WTC11 (cell line): ENCODE results near the gene UGT1A5. TPM values are rescaled to one million over a fixed set of nuclear protein-coding genes. Genes with fewer than 3 reads are reported as not detected.

Source experiments
- ATAC-seq: fragments of 200-7000 bp; cut with Tn5 transposase; 2 replicates; pipeline ENCODE4 v1.10.0; 2021; ENCODE audit warnings: mild to moderate bottlenecking, moderate library complexity
- CTCF ChIA-PET: fragments of 300-600 bp; sonication (Branson Sonifier 250); formaldehyde crosslinking; loops from one replicate; lab custom pipeline; 2021; ENCODE audit warnings: antibody characterized with exemption; lab: Charles Lee
- POLR2A ChIA-PET: fragments of 350-600 bp; sonication (Branson Sonifier 250); formaldehyde crosslinking; loops from one replicate; lab custom pipeline; 2021; ENCODE audit warnings: antibody characterized with exemption; lab: Charles Lee
- DNase-seq: peaks from one replicate; pipeline ENCODE4 v3.0.0; 2021; ENCODE audit warnings: low spot score
- H3K27ac Mint-ChIP-seq: 2 replicates; pipeline ENCODE4 v1.8.0; 2021; ENCODE audit warnings: mixed read lengths
- H3K27me3 Mint-ChIP-seq: 2 replicates; pipeline ENCODE4 v1.8.0; 2021; ENCODE audit warnings: low read depth, mild to moderate bottlenecking, moderate library complexity, mixed read lengths
- H3K36me3 Mint-ChIP-seq: 2 replicates; pipeline ENCODE4 v1.8.0; 2021; ENCODE audit warnings: mixed read lengths
- H3K4me1 Mint-ChIP-seq: 2 replicates; pipeline ENCODE4 v1.8.0; 2022; ENCODE audit warnings: mixed read lengths
- H3K4me3 Mint-ChIP-seq: 2 replicates; pipeline ENCODE4 v1.8.0; 2021; ENCODE audit warnings: mild to moderate bottlenecking, moderate library complexity, mixed read lengths
- H3K9me3 Mint-ChIP-seq: 2 replicates; pipeline ENCODE4 v1.8.0; 2021; ENCODE audit warnings: mixed read lengths
- ARID4B ChIP-seq: sonication (generic); formaldehyde crosslinking; IDR thresholded peaks from 2 replicates; pipeline ENCODE4 v1.8.0; 2023; ENCODE audit warnings: missing genetic modification reagents, mild to moderate bottlenecking, borderline replicate concordance
- ATF1 ChIP-seq: sonication (generic); formaldehyde crosslinking; IDR thresholded peaks from 2 replicates; pipeline ENCODE4 v1.8.1; 2023; ENCODE audit warnings: mild to moderate bottlenecking, moderate library complexity, missing genetic modification reagents
- ATF2 ChIP-seq: sonication (generic); formaldehyde crosslinking; IDR thresholded peaks from 2 replicates; pipeline ENCODE4 v1.8.1; 2022; ENCODE audit warnings: low read depth, missing genetic modification reagents, borderline replicate concordance
- CREM ChIP-seq: sonication (generic); formaldehyde crosslinking; IDR thresholded peaks from 2 replicates; pipeline ENCODE4 v1.8.1; 2022; ENCODE audit warnings: mild to moderate bottlenecking, missing genetic modification reagents, moderate library complexity
- ELF4 ChIP-seq: sonication (generic); formaldehyde crosslinking; IDR thresholded peaks from 2 replicates; pipeline ENCODE4 v1.8.1; 2022; ENCODE audit warnings: low read depth, mild to moderate bottlenecking, moderate library complexity, missing genetic modification reagents
- ETV6 ChIP-seq: sonication (generic); formaldehyde crosslinking; IDR thresholded peaks from 2 replicates; pipeline ENCODE4 v1.8.1; 2022; ENCODE audit warnings: mild to moderate bottlenecking, missing genetic modification reagents
- FOXP4 ChIP-seq: sonication (generic); formaldehyde crosslinking; IDR thresholded peaks from 2 replicates; pipeline ENCODE4 v1.8.0; 2022; ENCODE audit warnings: mild to moderate bottlenecking, missing genetic modification reagents
- GABPB1 ChIP-seq: sonication (generic); formaldehyde crosslinking; IDR thresholded peaks from 2 replicates; pipeline ENCODE4 v1.8.1; 2023; ENCODE audit warnings: mild to moderate bottlenecking, missing genetic modification reagents
- NFE2L1 ChIP-seq: sonication (generic); formaldehyde crosslinking; IDR thresholded peaks from 2 replicates; pipeline ENCODE4 v1.8.1; 2023; ENCODE audit warnings: missing genetic modification reagents
- NR3C1 ChIP-seq: sonication (generic); formaldehyde crosslinking; conservative IDR thresholded peaks from 2 replicates; pipeline ENCODE4 v1.8.1; 2023; ENCODE audit warnings: low read depth, mild to moderate bottlenecking, missing genetic modification reagents
- TEAD1 ChIP-seq: sonication (generic); formaldehyde crosslinking; IDR thresholded peaks from 2 replicates; pipeline ENCODE4 v1.8.0; 2022; ENCODE audit warnings: mild to moderate bottlenecking, missing genetic modification reagents
- ZBTB21 ChIP-seq: sonication (generic); formaldehyde crosslinking; IDR thresholded peaks from 2 replicates; pipeline ENCODE4 v1.8.1; 2023; ENCODE audit warnings: mild to moderate bottlenecking, missing genetic modification reagents, borderline replicate concordance
- ZNF219 ChIP-seq: sonication (generic); formaldehyde crosslinking; IDR thresholded peaks from 2 replicates; pipeline ENCODE4 v1.8.0; 2023; ENCODE audit warnings: missing genetic modification reagents, mild to moderate bottlenecking, borderline replicate concordance
- ZNF512 ChIP-seq: sonication (generic); formaldehyde crosslinking; IDR thresholded peaks from 2 replicates; pipeline ENCODE4 v1.8.1; 2022; ENCODE audit warnings: missing genetic modification reagents, borderline replicate concordance
- total RNA-seq: library from RNA; stranded (reverse); gene quantifications from 3 replicates; pipeline ENCODE4 v1.2.3, GENCODE V29; 2021
- TF ChIP-seq, protein P1 (sequence below): sonication (generic); formaldehyde crosslinking; IDR thresholded peaks from 2 replicates; pipeline ENCODE4 v1.8.1; 2023; ENCODE audit warnings: mild to moderate bottlenecking, missing genetic modification reagents, borderline replicate concordance
- TF ChIP-seq, protein P2 (sequence below): sonication (generic); formaldehyde crosslinking; IDR thresholded peaks from 2 replicates; pipeline ENCODE4 v1.8.1; 2022; ENCODE audit warnings: mild to moderate bottlenecking, moderate library complexity, missing genetic modification reagents
- TF ChIP-seq, protein P3 (sequence below): fragments of 250-450 bp; sonication (Bioruptor Pico); IDR thresholded peaks from 2 replicates; pipeline ENCODE4 v1.9.0; 2021; ENCODE audit warnings: moderate library complexity, mild to moderate bottlenecking, inconsistent platforms, borderline replicate concordance
- TF ChIP-seq, protein P4 (sequence below): sonication (generic); formaldehyde crosslinking; IDR thresholded peaks from 2 replicates; pipeline ENCODE4 v1.8.0; 2022; ENCODE audit warnings: missing genetic modification reagents

Gene UGT1A5
- total RNA-seq, 1 experiment from 2014 or later: not detected

- H3K27me3 Mint-ChIP-seq: no peaks in the 10 kb centered on the region; the same call in 1 of the 2 replicates
- peaks cover 13% of the 10 kb centered on the region for H3K9me3 Mint-ChIP-seq
- no peak overlapping the region for H3K4me3 Mint-ChIP-seq
- H3K36me3 Mint-ChIP-seq: no peaks in the 10 kb centered on the region
- H3K27ac Mint-ChIP-seq: no peak overlapping the region
- DNase-seq: no peak
- CTCF ChIA-PET: no interaction called here
- no peaks in the 10 kb centered on the region for H3K4me1 Mint-ChIP-seq
- POLR2A ChIA-PET: interaction anchor here (0.7 kb wide), 1 partner anchor 230 kb away, joined by 3 read pairs; no protein-coding TSS in a partner anchor
- ATAC-seq: no peak
- TF ChIP-seq ZBTB21 (CRISPR knock-in tag) (no peak), ATF1 (no peak), CREM (CRISPR knock-in tag) (no peak), ARID4B (CRISPR knock-in tag) (no peak), NFE2L1 (CRISPR knock-in tag) (no peak), ATF2 (CRISPR knock-in tag) (no peak), NR3C1 (CRISPR knock-in tag) (no peak), FOXP4 (no peak), ZNF512 (CRISPR knock-in tag) (no peak), ELF4 (CRISPR knock-in tag) (no peak), ETV6 (CRISPR knock-in tag) (no peak), GABPB1 (no peak), TEAD1 (no peak), ZNF219 (CRISPR knock-in tag) (no peak)
- TF ChIP-seq, protein P1, sequence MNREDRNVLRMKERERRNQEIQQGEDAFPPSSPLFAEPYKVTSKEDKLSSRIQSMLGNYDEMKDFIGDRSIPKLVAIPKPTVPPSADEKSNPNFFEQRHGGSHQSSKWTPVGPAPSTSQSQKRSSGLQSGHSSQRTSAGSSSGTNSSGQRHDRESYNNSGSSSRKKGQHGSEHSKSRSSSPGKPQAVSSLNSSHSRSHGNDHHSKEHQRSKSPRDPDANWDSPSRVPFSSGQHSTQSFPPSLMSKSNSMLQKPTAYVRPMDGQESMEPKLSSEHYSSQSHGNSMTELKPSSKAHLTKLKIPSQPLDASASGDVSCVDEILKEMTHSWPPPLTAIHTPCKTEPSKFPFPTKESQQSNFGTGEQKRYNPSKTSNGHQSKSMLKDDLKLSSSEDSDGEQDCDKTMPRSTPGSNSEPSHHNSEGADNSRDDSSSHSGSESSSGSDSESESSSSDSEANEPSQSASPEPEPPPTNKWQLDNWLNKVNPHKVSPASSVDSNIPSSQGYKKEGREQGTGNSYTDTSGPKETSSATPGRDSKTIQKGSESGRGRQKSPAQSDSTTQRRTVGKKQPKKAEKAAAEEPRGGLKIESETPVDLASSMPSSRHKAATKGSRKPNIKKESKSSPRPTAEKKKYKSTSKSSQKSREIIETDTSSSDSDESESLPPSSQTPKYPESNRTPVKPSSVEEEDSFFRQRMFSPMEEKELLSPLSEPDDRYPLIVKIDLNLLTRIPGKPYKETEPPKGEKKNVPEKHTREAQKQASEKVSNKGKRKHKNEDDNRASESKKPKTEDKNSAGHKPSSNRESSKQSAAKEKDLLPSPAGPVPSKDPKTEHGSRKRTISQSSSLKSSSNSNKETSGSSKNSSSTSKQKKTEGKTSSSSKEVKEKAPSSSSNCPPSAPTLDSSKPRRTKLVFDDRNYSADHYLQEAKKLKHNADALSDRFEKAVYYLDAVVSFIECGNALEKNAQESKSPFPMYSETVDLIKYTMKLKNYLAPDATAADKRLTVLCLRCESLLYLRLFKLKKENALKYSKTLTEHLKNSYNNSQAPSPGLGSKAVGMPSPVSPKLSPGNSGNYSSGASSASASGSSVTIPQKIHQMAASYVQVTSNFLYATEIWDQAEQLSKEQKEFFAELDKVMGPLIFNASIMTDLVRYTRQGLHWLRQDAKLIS (CRISPR knock-in tag): no peak
- TF ChIP-seq, protein P2, sequence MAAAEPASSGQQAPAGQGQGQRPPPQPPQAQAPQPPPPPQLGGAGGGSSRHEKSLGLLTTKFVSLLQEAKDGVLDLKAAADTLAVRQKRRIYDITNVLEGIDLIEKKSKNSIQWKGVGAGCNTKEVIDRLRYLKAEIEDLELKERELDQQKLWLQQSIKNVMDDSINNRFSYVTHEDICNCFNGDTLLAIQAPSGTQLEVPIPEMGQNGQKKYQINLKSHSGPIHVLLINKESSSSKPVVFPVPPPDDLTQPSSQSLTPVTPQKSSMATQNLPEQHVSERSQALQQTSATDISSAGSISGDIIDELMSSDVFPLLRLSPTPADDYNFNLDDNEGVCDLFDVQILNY (CRISPR knock-in tag): no peak
- TF ChIP-seq, protein P3, sequence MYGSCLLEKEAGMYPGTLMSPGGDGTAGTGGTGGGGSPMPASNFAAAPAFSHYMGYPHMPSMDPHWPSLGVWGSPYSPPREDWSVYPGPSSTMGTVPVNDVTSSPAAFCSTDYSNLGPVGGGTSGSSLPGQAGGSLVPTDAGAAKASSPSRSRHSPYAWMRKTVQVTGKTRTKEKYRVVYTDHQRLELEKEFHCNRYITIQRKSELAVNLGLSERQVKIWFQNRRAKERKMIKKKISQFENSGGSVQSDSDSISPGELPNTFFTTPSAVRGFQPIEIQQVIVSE (CRISPR knock-in tag): no peak
- TF ChIP-seq, protein P4, sequence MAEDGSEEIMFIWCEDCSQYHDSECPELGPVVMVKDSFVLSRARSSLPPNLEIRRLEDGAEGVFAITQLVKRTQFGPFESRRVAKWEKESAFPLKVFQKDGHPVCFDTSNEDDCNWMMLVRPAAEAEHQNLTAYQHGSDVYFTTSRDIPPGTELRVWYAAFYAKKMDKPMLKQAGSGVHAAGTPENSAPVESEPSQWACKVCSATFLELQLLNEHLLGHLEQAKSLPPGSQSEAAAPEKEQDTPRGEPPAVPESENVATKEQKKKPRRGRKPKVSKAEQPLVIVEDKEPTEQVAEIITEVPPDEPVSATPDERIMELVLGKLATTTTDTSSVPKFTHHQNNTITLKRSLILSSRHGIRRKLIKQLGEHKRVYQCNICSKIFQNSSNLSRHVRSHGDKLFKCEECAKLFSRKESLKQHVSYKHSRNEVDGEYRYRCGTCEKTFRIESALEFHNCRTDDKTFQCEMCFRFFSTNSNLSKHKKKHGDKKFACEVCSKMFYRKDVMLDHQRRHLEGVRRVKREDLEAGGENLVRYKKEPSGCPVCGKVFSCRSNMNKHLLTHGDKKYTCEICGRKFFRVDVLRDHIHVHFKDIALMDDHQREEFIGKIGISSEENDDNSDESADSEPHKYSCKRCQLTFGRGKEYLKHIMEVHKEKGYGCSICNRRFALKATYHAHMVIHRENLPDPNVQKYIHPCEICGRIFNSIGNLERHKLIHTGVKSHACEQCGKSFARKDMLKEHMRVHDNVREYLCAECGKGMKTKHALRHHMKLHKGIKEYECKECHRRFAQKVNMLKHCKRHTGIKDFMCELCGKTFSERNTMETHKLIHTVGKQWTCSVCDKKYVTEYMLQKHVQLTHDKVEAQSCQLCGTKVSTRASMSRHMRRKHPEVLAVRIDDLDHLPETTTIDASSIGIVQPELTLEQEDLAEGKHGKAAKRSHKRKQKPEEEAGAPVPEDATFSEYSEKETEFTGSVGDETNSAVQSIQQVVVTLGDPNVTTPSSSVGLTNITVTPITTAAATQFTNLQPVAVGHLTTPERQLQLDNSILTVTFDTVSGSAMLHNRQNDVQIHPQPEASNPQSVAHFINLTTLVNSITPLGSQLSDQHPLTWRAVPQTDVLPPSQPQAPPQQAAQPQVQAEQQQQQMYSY (CRISPR knock-in tag): no peak
Measured at GRCh38 chr2:233803994-233804393, 91.3 kb downstream of the UGT1A5 start.
